ENCODE results near the gene HECTD4.

- TF ChIP-seq CTCF (IDR thresholded peaks at IDR 0.05) (no peak), POLR2AphosphoS5 (IDR thresholded peaks at IDR 0.05; ENCODE audit: low read depth, low read length) (no peak), TCF7L2 (IDR thresholded peaks at IDR 0.05; ENCODE audit: low read depth, low read length) (no peak), SIN3A (IDR thresholded peaks at IDR 0.05; ENCODE audit: borderline replicate concordance, insufficient read depth, low read depth, low read length) (no peak), REST (IDR thresholded peaks at IDR 0.05; ENCODE audit: insufficient read depth in 1 of 2, low read depth in 2 of 2, low read length in 1 of 2) (no peak)
Observed at GRCh38 chr12:112163056-112163455, 219.2 kb downstream of the HECTD4 start.

Data from Panc1 (cell line).